Limb (tissue), 2 donors: ENCODE measurements around the gene LRRC61.
"Not testable (repeated sequence)": the region's sequence is repeated elsewhere in the genome, so short reads cannot be mapped to it uniquely, and the experiment has no call there.

ENCODE experiments used
- DNase-seq, 2 donors: peaks; one replicate each; pipeline ENCODE4 v3.0.0-alpha.2; 2016; ENCODE audit errors: extremely low spot score in 2 of 2

LRRC61 gene, protein sequence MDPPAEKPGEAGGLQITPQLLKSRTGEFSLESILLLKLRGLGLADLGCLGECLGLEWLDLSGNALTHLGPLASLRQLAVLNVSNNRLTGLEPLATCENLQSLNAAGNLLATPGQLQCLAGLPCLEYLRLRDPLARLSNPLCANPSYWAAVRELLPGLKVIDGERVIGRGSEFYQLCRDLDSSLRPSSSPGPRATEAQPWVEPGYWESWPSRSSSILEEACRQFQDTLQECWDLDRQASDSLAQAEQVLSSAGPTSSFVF

DNA sequence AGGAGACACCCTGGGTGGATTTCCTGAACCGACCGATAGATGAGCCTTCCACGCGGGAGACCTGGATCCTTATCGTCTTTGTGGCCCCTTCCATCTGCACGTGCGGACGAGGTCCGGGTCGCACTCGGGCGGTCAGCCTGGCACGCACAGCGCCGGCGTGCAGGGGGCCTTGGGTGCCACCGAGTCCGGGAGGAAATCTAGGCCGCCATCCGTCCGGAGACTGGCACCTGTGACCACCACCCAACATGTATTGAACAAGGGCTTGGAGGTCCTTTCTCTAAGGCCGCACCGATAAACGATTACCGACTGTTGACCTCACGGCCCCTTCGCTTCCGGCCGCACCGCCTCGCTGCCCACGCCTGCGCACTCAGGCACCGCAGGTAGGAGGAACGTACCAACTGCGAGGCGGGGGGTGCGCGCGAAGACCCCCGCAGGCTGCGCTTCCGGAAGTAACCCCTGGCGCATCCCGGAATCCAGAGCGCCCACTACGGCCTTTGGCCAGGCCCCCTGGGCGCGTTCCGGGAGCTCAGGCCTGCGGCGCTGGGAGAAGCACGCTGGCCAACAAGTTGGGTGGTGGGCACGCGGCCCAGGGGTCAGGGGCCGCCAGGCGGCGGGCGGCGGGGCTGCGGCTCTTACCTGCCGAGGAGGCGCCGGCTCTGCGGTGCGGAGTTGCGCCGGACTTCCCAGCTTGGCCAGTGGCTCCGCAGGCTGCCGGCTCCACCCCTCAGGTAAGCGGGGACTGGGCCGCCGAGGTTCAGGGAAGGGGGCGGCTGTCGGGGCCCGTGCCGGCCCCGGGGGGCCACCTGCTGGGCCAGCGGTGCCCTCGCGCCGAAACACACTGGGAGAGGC, at the start of gene LRRC61, which contains the start of gene ACTR3C:
Gene LRRC61, plus strand, starts transcription at position 523 of the 849 bp plus-strand sequence. CDS start 13,507 bp downstream, outside the sequence.
Gene ACTR3C, minus strand, starts transcription at position 713 of the 849 bp plus-strand sequence. CDS start 28,249 bp downstream, outside the sequence.
- DNase-seq: peak in 1 of 2 donors; percentile 85

DNA sequence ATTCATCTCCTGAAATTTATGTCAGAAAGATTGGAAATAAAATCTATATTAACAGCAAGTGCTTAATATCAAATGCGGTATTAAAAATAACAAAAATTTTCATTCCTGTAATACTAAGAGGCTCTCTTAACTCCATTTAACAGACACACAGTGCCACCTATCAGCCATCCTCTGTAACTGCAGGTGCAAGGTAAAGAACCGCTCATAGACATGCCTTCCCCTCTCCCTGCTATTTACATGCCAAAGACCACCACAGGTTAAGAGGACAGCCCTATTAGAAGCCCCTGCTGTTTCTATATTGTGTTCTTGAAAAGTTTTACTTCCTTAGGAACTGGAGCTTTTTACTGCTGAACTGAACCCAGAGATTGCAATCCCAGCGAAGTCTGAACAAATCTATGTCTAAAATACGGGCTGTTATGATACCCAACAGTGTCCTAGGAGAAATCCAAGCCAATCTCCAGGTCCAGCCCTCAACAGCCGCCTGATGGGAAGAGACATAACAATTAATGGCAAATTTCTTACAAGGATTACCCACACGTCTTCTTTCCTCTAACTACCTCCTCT, 46.9 kb upstream of the LRRC61 start:
- DNase-seq: peak in 1 of 2 donors; percentile 21

DNA sequence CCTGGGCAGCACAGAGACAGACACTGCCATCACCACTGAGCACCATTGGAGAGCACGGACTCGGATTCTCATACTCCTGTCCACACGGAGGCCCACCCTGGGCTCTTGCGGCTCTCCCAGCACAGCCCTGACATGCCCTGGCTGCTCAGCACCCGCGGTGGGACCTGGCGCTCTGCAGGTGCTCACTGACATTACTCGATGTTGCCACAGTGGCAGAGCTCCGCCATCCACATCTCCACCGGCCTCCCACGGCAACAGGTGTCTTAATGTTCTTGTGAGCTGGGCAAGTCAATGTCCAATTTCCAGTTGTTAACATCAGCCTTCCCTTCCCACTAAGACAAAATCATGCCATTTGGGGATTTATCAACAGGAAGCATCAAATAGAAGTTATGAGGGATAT, 44.8 kb upstream of the LRRC61 start:
- not testable (repeated sequence) for DNase-seq

DNA sequence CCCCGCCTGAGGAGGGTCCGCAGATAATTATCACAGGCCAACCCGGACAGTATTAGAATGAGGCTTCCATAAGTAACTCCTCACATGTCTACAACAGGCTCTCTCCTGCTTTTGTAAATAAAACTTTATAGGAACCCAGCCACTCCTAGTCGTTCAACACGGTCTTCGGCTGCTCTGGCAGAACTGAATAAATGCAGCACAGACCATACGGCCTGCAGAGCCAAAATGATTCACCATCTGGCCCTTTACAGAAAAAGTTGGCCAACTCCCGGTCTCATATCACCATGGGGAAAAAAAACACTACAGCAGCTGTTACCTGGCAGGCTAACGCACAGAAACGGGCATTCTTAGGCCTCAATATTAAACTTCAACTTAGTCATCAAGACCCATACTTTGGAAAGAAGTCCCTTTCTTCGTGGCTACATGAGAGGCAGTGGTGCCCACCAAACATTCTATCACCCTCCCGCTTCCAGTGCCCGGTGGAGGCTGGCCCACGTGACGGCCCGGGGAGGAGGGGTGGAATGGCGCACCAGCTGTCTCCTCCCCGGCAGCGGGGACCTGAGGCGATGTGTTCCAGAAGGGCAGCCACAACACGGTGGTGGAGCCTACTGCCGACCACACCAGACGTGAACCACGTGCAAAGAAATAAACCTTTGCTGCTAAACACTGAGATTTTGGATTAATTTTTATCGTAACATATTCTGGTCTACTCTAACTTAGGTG, 41.3 kb upstream of the LRRC61 start:
- DNase-seq: not testable (repeated sequence)

DNA sequence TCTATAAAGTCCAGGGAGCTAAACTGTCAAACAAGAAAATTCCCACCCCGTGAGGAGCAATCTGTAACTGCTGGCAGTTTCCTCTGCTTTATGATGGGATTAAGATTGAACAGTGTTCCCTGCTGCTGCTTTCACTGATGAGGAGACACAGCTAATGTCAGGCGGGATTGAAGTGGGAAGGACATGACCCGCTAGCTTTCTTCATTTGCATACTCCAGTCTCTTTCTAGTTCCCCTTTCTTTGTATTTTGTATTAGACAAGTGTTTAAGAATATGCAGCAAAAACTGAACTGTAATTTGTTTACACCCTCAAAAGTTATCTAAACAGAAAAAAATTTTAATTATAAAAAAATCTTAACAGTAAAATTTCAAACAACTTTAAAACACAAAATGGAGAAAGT, 40.0 kb upstream of the LRRC61 start:
- not testable (repeated sequence) for DNase-seq

DNA sequence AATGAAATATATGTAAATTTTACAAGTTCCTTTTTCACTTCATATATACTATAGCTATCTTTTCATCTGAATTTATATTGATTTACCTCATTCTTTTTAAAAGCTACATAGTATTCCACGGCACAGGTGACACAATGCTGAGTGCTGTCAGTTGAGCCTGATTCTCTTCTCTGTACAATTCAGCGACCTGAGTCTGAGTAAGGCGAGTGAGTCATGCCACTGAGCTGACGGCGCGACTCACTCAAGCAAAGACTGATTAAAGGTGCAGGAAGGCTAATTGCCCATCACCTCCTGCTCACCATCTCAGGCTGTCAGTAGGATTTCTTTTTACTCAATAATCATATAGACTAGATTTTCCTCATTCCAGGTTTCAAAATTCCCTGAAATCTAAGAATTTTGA, 39.5 kb upstream of the LRRC61 start:
- not testable (repeated sequence) for DNase-seq

DNA sequence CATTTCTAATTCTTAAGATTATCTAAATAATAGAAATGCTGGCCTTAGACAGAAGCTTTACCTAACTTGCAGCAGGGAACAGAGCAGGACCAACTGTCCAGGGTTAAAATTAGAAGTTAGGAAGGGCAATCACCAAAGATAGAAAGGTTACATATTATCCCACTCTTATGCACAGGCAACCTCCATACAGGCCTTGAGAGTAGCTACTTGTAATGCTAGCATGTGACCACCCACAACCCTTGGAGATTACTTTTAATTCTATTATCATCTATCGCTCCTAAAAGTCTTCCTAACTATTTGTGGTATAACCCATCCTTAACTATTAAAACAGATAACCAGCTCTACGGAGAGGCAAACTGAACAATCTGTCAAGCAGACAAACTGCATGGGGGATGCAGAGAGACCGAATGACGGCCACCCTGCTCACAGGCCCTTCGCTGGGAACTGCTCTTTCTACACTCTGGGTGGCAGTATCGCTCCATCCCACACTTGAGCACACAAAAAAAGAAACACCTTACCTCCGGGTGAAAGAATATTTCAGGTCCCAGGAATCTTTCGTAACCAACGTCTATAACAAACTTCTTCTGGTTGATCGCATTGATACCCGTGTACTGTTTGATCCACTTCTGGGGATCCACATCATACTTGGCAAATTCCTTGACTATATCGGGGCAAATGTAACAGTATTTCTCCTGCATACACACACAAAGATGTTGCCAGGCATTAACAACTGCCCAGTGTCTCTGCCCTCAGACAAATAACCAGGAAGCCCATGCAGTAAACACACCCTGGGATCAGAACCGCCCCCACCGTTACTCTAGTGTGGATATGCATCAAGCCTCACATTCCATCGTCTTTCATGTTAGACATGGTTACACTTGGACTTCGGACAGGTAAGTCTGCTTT, 37.1 kb upstream of the LRRC61 start:
- DNase-seq: not testable (repeated sequence)

DNA sequence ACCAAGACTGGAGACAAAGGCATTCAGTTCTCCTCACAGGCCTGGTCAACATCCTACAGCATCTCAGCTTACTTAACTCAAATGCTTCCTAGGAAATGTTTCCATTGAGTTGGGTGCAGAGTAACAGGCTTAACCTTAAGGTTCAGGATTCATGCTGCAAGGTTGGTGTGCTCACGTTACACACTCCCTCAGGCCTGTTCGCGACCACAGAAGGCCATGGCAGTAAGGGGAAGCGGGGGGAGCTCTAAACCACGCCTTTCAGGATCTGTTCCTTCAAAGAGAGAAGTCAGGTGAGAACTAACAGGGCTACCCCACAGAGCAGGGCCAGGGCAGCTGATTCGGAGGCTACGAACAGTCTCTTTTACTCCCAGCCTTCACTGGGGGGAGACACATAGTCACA, 35.3 kb upstream of the LRRC61 start:
- not testable (repeated sequence) for DNase-seq

DNA sequence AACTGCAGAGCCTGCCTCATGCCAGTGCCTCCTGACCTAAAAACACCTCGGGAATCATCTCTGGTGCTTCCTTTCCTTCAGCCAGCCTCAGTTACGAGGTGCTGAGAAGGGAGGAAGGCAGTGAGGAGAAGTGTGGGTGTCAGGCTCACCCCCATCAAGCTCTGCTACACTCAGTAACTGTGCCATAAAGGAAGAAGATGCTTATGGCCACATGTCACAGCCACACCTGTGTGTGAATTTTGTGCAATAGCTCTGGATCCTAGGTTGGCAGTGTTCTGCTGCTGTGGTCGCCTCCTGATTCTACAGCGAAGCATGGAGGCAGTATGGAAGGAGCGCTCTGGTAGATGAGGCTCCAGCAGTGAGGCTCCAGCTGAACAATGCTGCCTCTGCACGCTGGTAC, 34.3 kb upstream of the LRRC61 start:
- DNase-seq: not testable (repeated sequence)

DNA sequence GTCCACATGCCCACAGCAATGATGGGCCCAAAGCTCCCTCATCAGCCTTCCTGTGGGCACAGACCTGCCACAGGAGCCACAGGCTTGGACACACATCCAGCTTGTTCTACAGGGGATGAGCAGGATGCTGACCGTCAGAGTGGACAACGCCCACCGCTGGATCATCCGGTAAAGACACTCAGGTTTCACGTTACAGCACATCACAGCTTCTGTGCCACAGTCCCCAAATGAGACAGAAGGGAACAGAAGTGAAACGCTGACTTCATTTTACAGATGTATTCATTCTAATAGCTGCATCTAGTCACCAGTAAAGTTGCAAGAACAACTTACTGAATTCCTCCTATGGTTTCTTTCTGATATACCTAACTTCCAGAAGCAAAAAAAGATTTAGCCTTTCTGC, 32.8 kb upstream of the LRRC61 start:
- DNase-seq: not testable (repeated sequence)

DNA sequence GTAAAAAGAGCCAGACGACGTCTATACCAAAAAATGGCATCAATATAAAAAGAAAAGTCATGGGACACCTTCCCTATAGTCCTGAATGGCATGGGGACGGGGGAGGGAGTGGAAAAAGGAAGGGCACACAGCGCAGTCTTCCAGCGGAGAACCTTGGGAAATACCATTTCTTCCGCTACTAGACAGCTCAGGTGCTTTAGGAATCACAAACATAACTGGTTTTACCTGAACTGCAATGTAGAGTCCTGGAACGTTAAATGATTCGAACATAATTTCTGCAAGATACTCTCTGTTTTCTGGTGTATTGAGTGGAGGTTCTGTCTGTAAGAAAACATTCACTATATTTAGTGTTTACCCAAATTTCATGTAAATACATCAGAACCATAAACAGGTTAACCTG, 28.1 kb upstream of the LRRC61 start:
- not testable (repeated sequence) for DNase-seq

DNA sequence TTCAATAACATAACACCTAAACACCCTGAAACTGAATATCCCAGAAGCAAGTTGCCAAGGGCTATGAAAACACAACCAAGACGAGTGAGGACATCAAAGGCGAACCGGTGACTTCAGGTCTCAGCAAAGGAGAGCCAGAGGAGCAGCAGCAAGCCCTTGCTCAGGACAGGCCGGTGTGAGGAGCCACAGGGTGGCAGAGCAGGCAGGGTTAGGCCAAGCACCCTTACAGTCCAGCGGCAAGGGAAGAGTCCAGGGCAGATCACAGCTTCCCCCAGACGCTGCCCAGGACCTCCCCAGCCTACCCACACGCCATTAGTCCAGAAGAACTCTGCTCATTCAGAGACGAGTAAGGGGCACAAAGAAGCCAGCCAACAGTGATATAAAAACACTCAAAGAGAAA, 27.5 kb upstream of the LRRC61 start:
- DNase-seq: not testable (repeated sequence)

DNA sequence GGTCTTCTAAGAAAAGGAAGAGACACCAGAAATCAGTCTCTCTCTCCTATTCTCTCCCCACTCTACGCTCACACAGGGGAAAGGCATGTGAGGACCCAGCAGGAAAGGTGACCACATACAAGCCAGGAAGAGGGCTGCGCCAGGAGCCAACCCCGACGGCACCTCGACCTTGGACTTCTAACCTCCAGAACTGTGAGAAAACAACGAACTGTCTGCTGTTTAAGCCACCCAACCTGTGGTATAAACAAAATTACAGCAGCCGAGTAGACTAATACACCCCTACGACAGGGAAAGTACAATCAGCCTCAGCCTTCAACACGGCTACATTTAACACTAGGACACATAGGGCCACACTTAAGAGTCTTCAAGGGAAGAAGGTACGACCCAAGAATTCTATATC, 26.4 kb upstream of the LRRC61 start:
- DNase-seq: not testable (repeated sequence)

DNA sequence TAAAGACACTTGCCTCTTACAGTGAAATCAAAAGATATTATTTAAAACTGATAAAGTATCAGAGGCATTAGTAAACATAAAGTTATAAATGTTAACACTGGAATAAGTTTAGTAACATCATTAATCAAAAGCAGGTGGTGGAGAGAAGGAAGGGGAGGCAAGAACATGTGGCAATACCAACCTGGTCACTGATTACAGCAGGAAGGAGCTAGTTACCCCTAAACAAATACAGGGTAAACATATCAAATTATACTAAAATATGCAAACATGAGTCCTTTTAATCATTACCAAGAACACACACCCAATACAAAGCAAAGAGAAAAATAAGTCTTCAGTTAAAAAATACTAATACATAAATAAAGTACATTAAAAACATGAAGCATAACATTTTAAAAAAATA, 25.2 kb upstream of the LRRC61 start:
- DNase-seq: not testable (repeated sequence)

DNA sequence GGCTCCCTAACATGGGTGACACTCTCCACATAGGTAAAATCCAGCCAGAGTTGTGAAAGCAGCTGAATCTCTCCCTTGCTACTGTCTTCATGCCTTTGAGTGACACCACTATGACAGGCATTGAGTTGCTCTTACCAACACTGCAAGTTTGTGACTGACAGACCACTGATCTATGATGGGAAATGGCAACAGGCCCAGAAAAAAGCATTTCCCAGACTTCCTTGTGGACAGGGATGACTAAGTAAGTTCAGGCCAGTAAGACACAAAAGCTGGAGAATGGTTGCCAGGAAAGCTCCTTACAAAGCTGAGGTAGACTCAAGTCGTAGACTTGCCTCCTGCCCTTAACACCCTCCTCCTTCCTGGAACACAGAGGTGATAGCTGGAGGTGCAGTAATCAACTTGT, 20.2 kb upstream of the LRRC61 start:
- DNase-seq: not testable (repeated sequence)

DNA sequence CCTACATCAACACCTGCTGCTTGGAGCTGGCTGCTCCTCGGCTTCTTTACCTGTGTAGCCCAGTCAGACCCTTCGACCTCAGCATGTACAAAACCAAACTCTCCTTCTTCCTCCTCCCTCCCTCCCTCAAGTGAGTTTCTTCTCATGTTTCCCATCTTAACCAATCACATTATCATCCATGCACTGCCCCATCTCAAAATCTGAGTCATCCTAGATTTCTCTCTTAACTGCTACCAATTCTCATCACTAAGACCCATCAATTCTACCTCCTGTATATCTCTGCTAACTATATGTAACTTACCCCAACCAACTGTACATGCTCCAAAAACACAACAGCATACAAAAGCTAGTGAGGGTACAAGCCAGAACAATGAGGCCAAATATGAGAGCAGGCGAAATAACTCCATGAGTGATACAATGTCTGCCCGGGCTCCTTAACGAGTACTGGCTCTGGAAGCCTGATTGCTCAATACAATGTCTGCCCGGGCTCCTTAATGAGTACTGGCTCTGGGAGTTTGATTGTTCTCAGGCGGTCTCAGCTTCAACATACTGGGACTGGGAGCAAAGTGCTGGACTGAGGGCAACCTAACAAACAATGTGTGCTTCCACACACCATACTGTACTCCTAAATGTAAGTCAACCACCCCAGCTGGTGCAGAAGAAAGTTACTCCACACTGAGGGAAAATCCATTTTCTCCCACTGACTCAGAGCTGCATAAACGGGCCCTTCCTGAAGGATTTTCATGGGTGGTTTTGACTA, 18.5 kb upstream of the LRRC61 start:
- DNase-seq: not testable (repeated sequence)

DNA sequence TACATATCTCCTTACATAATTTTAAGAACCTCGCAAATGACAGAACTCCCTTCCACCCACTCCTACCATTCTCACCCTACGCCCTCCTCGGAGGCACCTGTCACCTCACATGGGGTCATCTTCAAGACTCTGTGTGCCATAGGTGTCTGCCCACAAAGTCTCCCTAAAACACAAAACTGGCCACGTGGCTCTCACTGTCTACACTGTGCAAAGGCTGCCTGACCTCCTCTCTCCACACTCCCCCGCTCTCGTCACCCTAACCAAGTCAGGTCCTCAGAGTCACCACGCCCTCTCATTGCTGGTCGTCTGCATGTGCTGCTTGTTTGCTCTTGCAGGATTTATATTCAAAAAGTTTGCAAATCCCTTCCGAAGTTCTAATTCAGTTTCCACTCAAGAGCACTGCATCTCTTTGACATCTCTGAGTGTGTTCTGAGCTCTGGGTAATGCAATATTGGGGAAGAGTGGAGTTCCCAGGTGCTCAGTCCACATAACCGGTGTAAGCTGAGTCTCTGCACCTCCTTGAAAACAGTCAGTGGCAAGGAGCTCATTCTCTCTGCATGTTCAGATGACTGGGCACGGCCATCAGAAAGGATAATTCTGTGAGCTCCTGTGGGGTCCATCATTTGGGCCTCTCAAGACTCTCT, 17.8 kb upstream of the LRRC61 start:
- DNase-seq: not testable (repeated sequence)

DNA sequence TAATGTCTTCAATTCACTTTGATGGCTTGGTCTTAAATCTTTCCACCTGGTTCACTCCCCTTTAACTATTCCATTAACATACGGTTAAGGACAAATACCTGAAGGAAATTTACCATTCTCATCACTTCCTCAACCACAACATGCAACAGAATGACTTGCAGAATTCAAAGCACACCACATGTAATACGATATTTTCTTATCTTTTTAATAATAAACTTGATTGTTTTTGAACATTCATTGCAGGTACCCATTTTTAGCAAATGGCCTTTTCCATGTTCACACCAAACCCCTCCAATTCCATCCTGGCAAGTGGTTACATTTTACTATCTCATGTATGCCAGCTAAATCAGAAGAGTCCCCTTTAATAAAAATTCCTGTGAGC, 17.3 kb upstream of the LRRC61 start:
- DNase-seq: not testable (repeated sequence)

DNA sequence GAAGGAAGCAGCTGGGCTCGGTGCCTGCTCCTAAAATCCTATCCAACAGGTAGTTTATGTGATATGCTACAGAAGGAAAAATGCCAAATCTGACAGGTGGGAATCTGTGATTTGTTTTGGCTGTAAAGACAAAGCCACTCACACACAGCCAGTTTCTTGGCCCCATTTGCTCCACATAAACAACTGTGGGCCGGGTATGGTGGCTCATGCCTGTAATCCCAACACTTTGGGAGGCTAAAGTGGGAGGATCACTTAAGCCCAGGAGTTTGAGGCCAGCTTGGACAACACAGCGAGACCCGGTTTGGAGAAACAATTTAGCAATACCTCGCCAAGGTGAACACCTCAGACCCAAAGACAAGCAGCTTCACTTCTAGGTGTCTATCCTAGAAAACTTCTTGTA, 16.8 kb upstream of the LRRC61 start:
- not testable (repeated sequence) for DNase-seq
